A549 (cell line): ENCODE results near the gene CCL24. TPM values are rescaled to one million over a fixed set of nuclear protein-coding genes. Genes with fewer than 3 reads are reported as not detected.

ENCODE experiments used
- ATAC-seq, 2 experiments: fragments of 200-7000 bp in 1 of 2; fragments of >200 bp in 1 of 2; cut with Nextera tagmentation in 1 of 2; cut with Tn5 transposase in 1 of 2; 3 replicates each; pipeline versions ENCODE4 v1.8.0 to v1.9.1; 2018 to 2020; ENCODE audit warnings: mild to moderate bottlenecking in 1 of 2, moderate library complexity in 1 of 2
- CTCF ChIA-PET: fragments of 300-600 bp; sonication (Branson Sonifier 250); formaldehyde crosslinking; extraction: SDS; loops from one replicate; lab custom pipeline; 2021; ENCODE audit warnings: antibody characterized with exemption, inconsistent platforms; lab: Yijun Ruan, JAX
- POLR2A ChIA-PET: fragments of 350-600 bp; formaldehyde crosslinking; extraction: SDS; loops from one replicate; lab custom pipeline; 2021; ENCODE audit warnings: antibody characterized with exemption, inconsistent platforms; lab: Yijun Ruan, JAX
- DNase-seq, 2 experiments: peaks; one replicate each; pipeline versions ENCODE4 v3.0.0 to v3.0.0-alpha.2; 2011 to 2016; ENCODE audit warnings: low read depth in 1 of 2, low spot score in 1 of 2
- FAIRE-seq: peaks from 2 replicates; lab custom pipeline; 2011; peaks lifted over from hg19 to GRCh38; lab: Jason Lieb, UNC
- H3K27ac ChIP-seq, 2 experiments: fragments of >200 bp; sonication (Bioruptor Twin); formaldehyde crosslinking; 3 replicates each; pipeline ENCODE4 v1.5.1; 2016 to 2017
- H3K4me1 ChIP-seq: fragments of >200 bp; sonication (Bioruptor Twin); formaldehyde crosslinking; 3 replicates; pipeline ENCODE4 v1.6.1; 2016
- H3K4me2 ChIP-seq: fragments of >200 bp; sonication (Bioruptor Twin); formaldehyde crosslinking; 3 replicates; pipeline ENCODE4 v1.6.1; 2016
- H3K4me3 ChIP-seq: fragments of >200 bp; sonication (Bioruptor Twin); formaldehyde crosslinking; 3 replicates; pipeline ENCODE4 v1.5.1; 2016
- H3K9me3 ChIP-seq: fragments of >200 bp; sonication (Bioruptor Twin); formaldehyde crosslinking; 3 replicates; pipeline ENCODE4 v1.6.1; 2016
- BCL3 ChIP-seq: fragments of >200 bp; sonication (Bioruptor Twin); formaldehyde crosslinking; IDR thresholded peaks from 3 replicates; pipeline ENCODE4 v1.6.1; 2016
- CBX2 ChIP-seq: fragments of 200-600 bp; sonication (generic); IDR thresholded peaks from 2 replicates; pipeline ENCODE4 v1.6.1; 2016; ENCODE audit warnings: low read depth, mild to moderate bottlenecking, borderline replicate concordance
- CHD2 ChIP-seq: fragments of 150-350 bp; IDR thresholded peaks from 2 replicates; pipeline ENCODE4 v1.6.1; 2014; ENCODE audit warnings: low read length; ENCODE audit not compliant: partially characterized antibody
- CHD4 ChIP-seq: fragments of 200-600 bp; sonication (generic); IDR thresholded peaks from 2 replicates; pipeline ENCODE4 v1.6.1; 2016; ENCODE audit warnings: antibody characterized with exemption, mild to moderate bottlenecking, borderline replicate concordance
- E2F6 ChIP-seq: IDR thresholded peaks from 2 replicates; pipeline ENCODE4 v1.6.1; 2012; ENCODE audit warnings: low read depth, borderline replicate concordance
- EHF ChIP-seq: fragments of 250-450 bp; sonication (Bioruptor Pico); IDR thresholded peaks from 2 replicates; pipeline ENCODE4 v1.5.0; 2020; ENCODE audit warnings: mild to moderate bottlenecking
- EHMT2 ChIP-seq: fragments of 200-600 bp; sonication (generic); IDR thresholded peaks from 2 replicates; pipeline ENCODE4 v1.6.1; 2016; ENCODE audit warnings: antibody characterized with exemption, low read depth, mild to moderate bottlenecking, moderate library complexity
- EP300 ChIP-seq, 2 experiments: fragments of >200 bp; sonication (Bioruptor Twin); formaldehyde crosslinking; IDR thresholded peaks; 2 replicates in 1 of 2; 3 replicates in 1 of 2; pipeline ENCODE4 v1.6.1; 2016 to 2017
- ESRRA ChIP-seq: fragments of 150-350 bp; IDR thresholded peaks from 2 replicates; pipeline ENCODE4 v1.6.1; 2014; ENCODE audit warnings: mild to moderate bottlenecking, low read length, borderline replicate concordance
- FOSB ChIP-seq: fragments of 250-450 bp; sonication (Bioruptor Pico); IDR thresholded peaks from 2 replicates; pipeline ENCODE4 v1.5.0; 2020; ENCODE audit warnings: mild to moderate bottlenecking, moderate library complexity
- GATA3 ChIP-seq: IDR thresholded peaks from 2 replicates; pipeline ENCODE4 v1.6.1; 2012; ENCODE audit warnings: borderline replicate concordance
- HEYL ChIP-seq: fragments of 250-450 bp; sonication (Bioruptor Pico); IDR thresholded peaks from 2 replicates; pipeline ENCODE4 v1.8.0; 2021; ENCODE audit warnings: mild to moderate bottlenecking, moderate library complexity
- HMGXB4 ChIP-seq: fragments of 250-450 bp; sonication (Bioruptor Pico); IDR thresholded peaks from 2 replicates; pipeline ENCODE4 v1.5.0; 2021; ENCODE audit warnings: mild to moderate bottlenecking, moderate library complexity, borderline replicate concordance
- HOXA7 ChIP-seq: fragments of 250-450 bp; sonication (Bioruptor Pico); IDR thresholded peaks from 2 replicates; pipeline ENCODE4 v1.5.0; 2020; ENCODE audit warnings: mild to moderate bottlenecking, moderate library complexity
- HOXB13 ChIP-seq: fragments of 250-450 bp; sonication (Bioruptor Pico); IDR thresholded peaks from 2 replicates; pipeline ENCODE4 v1.5.0; 2020; ENCODE audit warnings: low read depth, mild to moderate bottlenecking, moderate library complexity
- JUN ChIP-seq, 2 experiments: fragments of >200 bp; sonication (Bioruptor Twin); formaldehyde crosslinking; IDR thresholded peaks; 2 replicates in 1 of 2; 3 replicates in 1 of 2; pipeline ENCODE4 v1.6.1; 2016 to 2017
- JUNB ChIP-seq: fragments of >200 bp; sonication (Bioruptor Twin); formaldehyde crosslinking; IDR thresholded peaks from 2 replicates; pipeline ENCODE4 v1.6.1; 2016
- KDM1A ChIP-seq: fragments of 200-600 bp; sonication (generic); IDR thresholded peaks from 2 replicates; pipeline ENCODE4 v1.6.1; 2016; ENCODE audit warnings: low read depth, mild to moderate bottlenecking
- MAFK ChIP-seq: fragments of 450-650 bp; IDR thresholded peaks from 2 replicates; pipeline ENCODE4 v1.6.1; 2014; ENCODE audit not compliant: partially characterized antibody
- MAX ChIP-seq: IDR thresholded peaks from 2 replicates; pipeline ENCODE4 v1.6.1; 2012
- MYC ChIP-seq: IDR thresholded peaks from 2 replicates; pipeline ENCODE4 v1.6.1; 2012; ENCODE audit warnings: mild to moderate bottlenecking, inconsistent platforms, low read length, improper control_type of control experiment, borderline replicate concordance
- NFE2L2 ChIP-seq: fragments of 150-350 bp; conservative IDR thresholded peaks from 2 replicates; pipeline ENCODE4 v1.6.1; 2014; ENCODE audit warnings: low read length
- NPAS2 ChIP-seq: fragments of 250-450 bp; sonication (Bioruptor Pico); IDR thresholded peaks from 2 replicates; pipeline ENCODE4 v1.8.0; 2022; ENCODE audit warnings: mild to moderate bottlenecking, moderate library complexity, borderline replicate concordance
- POLR2A ChIP-seq: IDR thresholded peaks from 2 replicates; pipeline ENCODE4 v1.6.1; 2012; ENCODE audit warnings: mild to moderate bottlenecking, low read length
- RAD21 ChIP-seq, 2 experiments: fragments of >200 bp in 1 of 2; sonication (Bioruptor Twin) in 1 of 2; formaldehyde crosslinking in 1 of 2; IDR thresholded peaks in 1 of 2; conservative IDR thresholded peaks in 1 of 2; 2 replicates in 1 of 2; 3 replicates in 1 of 2; pipeline ENCODE4 v1.6.1; 2012 to 2018; ENCODE audit warnings: inconsistent platforms in 1 of 2
- RARB ChIP-seq: fragments of 250-450 bp; sonication (Bioruptor Pico); IDR thresholded peaks from 2 replicates; pipeline ENCODE4 v1.8.0; 2021; ENCODE audit warnings: mild to moderate bottlenecking, moderate library complexity
- RFX5 ChIP-seq: fragments of 450-650 bp; IDR thresholded peaks from 2 replicates; pipeline ENCODE4 v1.7.1; 2014; ENCODE audit warnings: antibody characterized with exemption, mild to moderate bottlenecking, moderate library complexity
- SMC3 ChIP-seq: fragments of >200 bp; sonication (Bioruptor Twin); formaldehyde crosslinking; IDR thresholded peaks from 3 replicates; pipeline ENCODE4 v1.6.1; 2018; ENCODE audit warnings: inconsistent platforms
- SREBF2 ChIP-seq: fragments of 450-650 bp; IDR thresholded peaks from 2 replicates; pipeline ENCODE4 v1.6.1; 2014; ENCODE audit warnings: mild to moderate bottlenecking, moderate library complexity
- ZNF302 ChIP-seq: fragments of 250-450 bp; sonication (Bioruptor Pico); IDR thresholded peaks from 2 replicates; pipeline ENCODE4 v1.9.0; 2021; ENCODE audit warnings: inconsistent platforms, mild to moderate bottlenecking, moderate library complexity
- WGBS: methylation state at CpG from one replicate; pipeline ENCODE4 v1.1.6; 2017; ENCODE audit errors: missing lambda C conversion rate; 5-methylcytosine and 5-hydroxymethylcytosine counted together
- polyA plus RNA-seq, 4 experiments: library from polyadenylated mRNA; depleted of rRNA in 3 of 4; stranded (reverse); fragments of >200 nt; fragmentation: RNase III in 1 of 4; extraction: RNeasy Plus Mini Kit Qiagen cat#74134 plus additional on column Dnase treatment in 1 of 4; gene quantifications; 2 replicates in 3 of 4; 3 replicates in 1 of 4; pipeline ENCODE4 v1.2.3, GENCODE V29; 2011 to 2017

CCL24 gene
- polyA plus RNA-seq, 2 of the 4 experiments (the other 2 are of a cell fraction): 0.14 TPM; not detected in 1

- CTCF ChIA-PET: no interaction called here
- peaks cover 24% of the 10 kb centered on the region for H3K9me3 ChIP-seq
- H3K27ac ChIP-seq: no peak overlapping the region
- no peak overlapping the region for H3K4me3 ChIP-seq
- no peaks in the 10 kb centered on the region for H3K4me1 ChIP-seq
- POLR2A ChIA-PET: no interaction called here
- no peak for FAIRE-seq
- no peak for ATAC-seq
- H3K4me2 ChIP-seq: no peak overlapping the region
- DNase-seq: no peak
- 79% methylated on average over 6 of the region's 6 CpGs for WGBS
- no peak for TF ChIP-seq E2F6
Observed at GRCh38 chr7:75809396-75809795, 4.2 kb downstream of the CCL24 start.

- TF ChIP-seq SMC3 (no peak), HOXA7 (CRISPR knock-in tag) (no peak), BCL3 (no peak), MAX (no peak), EHF (CRISPR knock-in tag) (no peak), RARB (CRISPR knock-in tag) (no peak), JUNB (no peak), POLR2A (no peak), KDM1A (no peak), HOXB13 (no peak), RFX5 (no peak), CHD2 (no peak), SREBF2 (no peak), HEYL (CRISPR knock-in tag) (no peak), NPAS2 (CRISPR knock-in tag) (no peak), NFE2L2 (no peak), FOSB (CRISPR knock-in tag) (no peak), JUN (IDR thresholded peaks at IDR 0.05) (no peak), GATA3 (no peak), HMGXB4 (CRISPR knock-in tag) (no peak)
- no peak overlapping the region for H3K4me3 ChIP-seq
- CTCF ChIA-PET: interaction anchor here (1.5 kb wide), 1 partner anchor 46 kb away, joined by 7 read pairs; no protein-coding TSS in a partner anchor
- POLR2A ChIA-PET: no interaction called here
- peaks cover 24% of the 10 kb centered on the region for H3K9me3 ChIP-seq
- no peak for DNase-seq
- H3K4me1 ChIP-seq: no peaks in the 10 kb centered on the region
- WGBS: 49% methylated on average over 6 of the region's 6 CpGs
- H3K27ac ChIP-seq: no peak overlapping the region
- no peak for ATAC-seq
- no peak for FAIRE-seq
- no peak overlapping the region for H3K4me2 ChIP-seq
Observed at GRCh38 chr7:75808106-75808505, 5.5 kb downstream of the CCL24 start.

- WGBS: 46% methylated on average over 9 of the region's 9 CpGs
- ChIA-PET POLR2A (interaction anchor here (0.6 kb wide), 1 partner anchor 262 kb away, joined by 8 read pairs; no protein-coding TSS in a partner anchor), CTCF (interaction anchor here (1.5 kb wide), 1 partner anchor 45 kb away, joined by 7 read pairs; no protein-coding TSS in a partner anchor)
- FAIRE-seq (no peak), DNase-seq (no peak), ATAC-seq (no peak)
- Histone ChIP-seq H3K9me3 (peaks cover 24% of the 10 kb centered on the region), H3K4me3 (no peak overlapping the region), H3K4me1 (no peaks in the 10 kb centered on the region), H3K4me2 (no peak overlapping the region), H3K27ac (no peak overlapping the region)
- TF ChIP-seq MAFK (no peak), SREBF2 (no peak), RARB (CRISPR knock-in tag) (no peak), CHD4 (no peak), ESRRA (no peak), KDM1A (no peak), RAD21 (conservative IDR thresholded peaks at IDR 0.05 in 1 of 2, IDR thresholded peaks at IDR 0.05 in 1 of 2) (no peak), MYC (no peak), BCL3 (no peak), ZNF302 (CRISPR knock-in tag) (no peak), EHMT2 (no peak), EP300 (IDR thresholded peaks at IDR 0.05) (no peak), CBX2 (no peak), SMC3 (no peak), GATA3 (no peak)
Observed at GRCh38 chr7:75807452-75807851, 6.2 kb downstream of the CCL24 start.
